ENCODE data around the gene ARHGAP1.

- no peak for TF ChIP-seq CTCF (IDR thresholded peaks at IDR 0.05)
- no peak for TF ChIP-seq TCF7L2 (IDR thresholded peaks at IDR 0.05; ENCODE audit: low read depth, low read length)
- no peak for TF ChIP-seq REST (IDR thresholded peaks at IDR 0.05; ENCODE audit: insufficient read depth in 1 of 2, low read depth in 2 of 2, low read length in 1 of 2)
- TF ChIP-seq POLR2AphosphoS5 (IDR thresholded peaks at IDR 0.05; ENCODE audit: low read depth, low read length): no peak
- no peak for TF ChIP-seq SIN3A (IDR thresholded peaks at IDR 0.05; ENCODE audit: borderline replicate concordance, insufficient read depth, low read depth, low read length)
Observed at GRCh38 chr11:46738887-46739286, 38.5 kb upstream of the ARHGAP1 start.

Measured in Panc1 (cell line).